ENCODE data around the gene CHID1.

GRCh38 chr11:924406-925157 is 14.0 kb upstream of the CHID1 start:
- TF ChIP-seq CTCF (IDR thresholded peaks at IDR 0.05; ENCODE audit: low read depth, low read length), result no peak
- TF ChIP-seq MAX (IDR thresholded peaks at IDR 0.05; ENCODE audit: low read depth, low read length), result no peak
- no peak for TF ChIP-seq POLR2A (IDR thresholded peaks at IDR 0.05; ENCODE audit: extremely low read depth, insufficient read length)
- no peak for TF ChIP-seq MYC (IDR thresholded peaks at IDR 0.05; ENCODE audit: low read depth, low read length)

Data from NB4 (cell line).